HepG2 (cell line): ENCODE measurements around the gene MEGF11. TPM values are rescaled to one million over a fixed set of nuclear protein-coding genes. Genes with fewer than 3 reads are reported as not detected.

Experiments used
- ATAC-seq: fragments of 200-7000 bp; cut with Tn5 transposase; 3 replicates; pipeline ENCODE4 v1.9.1; 2020; ENCODE audit warnings: mild to moderate bottlenecking, moderate library complexity
- BruUV-seq: library from RNA; stranded (reverse); fragments of 400-500 nt; replicated peaks from 2 replicates; lab custom pipeline; 2021; lab: Mats Ljungman, UMichigan
- CTCF ChIA-PET: fragments of 300-600 bp; formaldehyde crosslinking; extraction: SDS; loops from one replicate; lab custom pipeline; 2021; ENCODE audit warnings: low total read pairs, inconsistent platforms, low intra/inter-chr PET ratio; lab: Yijun Ruan, JAX
- POLR2A ChIA-PET: fragments of 350-600 bp; sonication (Branson Sonifier 250); formaldehyde crosslinking; loops from one replicate; lab custom pipeline; 2020; ENCODE audit warnings: antibody characterized with exemption, inconsistent platforms; lab: Yijun Ruan, JAX
- DNase-seq: peaks from one replicate; pipeline ENCODE4 v3.0.0-alpha.2; 2015; ENCODE audit warnings: low spot score
- FAIRE-seq: peaks from 3 replicates; lab custom pipeline; 2011; peaks lifted over from hg19 to GRCh38; lab: Jason Lieb, UNC
- H2AFZ ChIP-seq: one replicate; pipeline ENCODE4 v1.6.1; 2011; ENCODE audit warnings: low read length, inconsistent platforms
- H3K27ac ChIP-seq: fragments of 300-600 bp; 3 replicates; pipeline ENCODE4 v1.8.0; 2011; ENCODE audit warnings: mixed run types, mild to moderate bottlenecking, mixed read lengths, low read length, inconsistent platforms; ENCODE audit not compliant: insufficient read depth; ENCODE audit errors: extremely low read length
- H3K27me3 ChIP-seq, 2 experiments: fragments of 200-600 bp in 1 of 2; 2 replicates in 1 of 2; 3 replicates in 1 of 2; pipeline versions ENCODE4 v1.6.0 to v1.8.0; 2011; ENCODE audit warnings: low read length in 2 of 2, mild to moderate bottlenecking in 2 of 2, moderate library complexity in 2 of 2, inconsistent platforms in 1 of 2; ENCODE audit not compliant: insufficient read depth in 2 of 2, control insufficient read depth in 1 of 2
- H3K36me3 ChIP-seq, 2 experiments: fragments of 200-600 bp in 1 of 2; replicated peaks in 1 of 2; 2 replicates in 1 of 2; 3 replicates in 1 of 2; pipeline versions ENCODE4 v1.5.1 to v1.8.0; 2011; ENCODE audit warnings: low read length in 2 of 2, inconsistent platforms in 1 of 2; ENCODE audit not compliant: insufficient read depth in 2 of 2, control insufficient read depth in 1 of 2
- H3K4me1 ChIP-seq: 2 replicates; pipeline ENCODE4 v1.5.1; 2012; ENCODE audit warnings: low read length, inconsistent platforms; ENCODE audit not compliant: insufficient read depth
- H3K4me2 ChIP-seq: 2 replicates; pipeline ENCODE4 v1.6.0; 2011; ENCODE audit warnings: low read depth, low read length, inconsistent platforms
- H3K4me3 ChIP-seq, 3 experiments: fragments of 200-600 bp in 1 of 3; sonication (generic), shearing (Covaris generic) in 1 of 3; replicated peaks in 1 of 3; 2 replicates each; pipeline ENCODE4 v1.5.1; 2011 to 2016; ENCODE audit warnings: low read length in 3 of 3, inconsistent platforms in 2 of 3, low read depth in 2 of 3, mild to moderate bottlenecking in 2 of 3, control low read depth in 1 of 3, mixed read lengths in 1 of 3; ENCODE audit not compliant: insufficient read depth in 1 of 3
- H3K79me2 ChIP-seq: one replicate; pipeline ENCODE4 v1.6.1; 2011; ENCODE audit warnings: low read length, inconsistent platforms; ENCODE audit not compliant: insufficient read depth
- H3K9ac ChIP-seq: 2 replicates; pipeline ENCODE4 v1.6.0; 2011; ENCODE audit warnings: mild to moderate bottlenecking, low read depth, low read length, inconsistent platforms; ENCODE audit not compliant: insufficient read depth
- H3K9me3 ChIP-seq: 2 replicates; pipeline ENCODE4 v1.5.1; 2012; ENCODE audit warnings: mild to moderate bottlenecking, low read length
- H4K20me1 ChIP-seq: 2 replicates; pipeline ENCODE4 v1.6.0; 2011; ENCODE audit warnings: inconsistent platforms, mild to moderate bottlenecking, low read length, moderate library complexity; ENCODE audit not compliant: insufficient read depth
- ATF7-NPFF ChIP-seq: sonication (generic); formaldehyde crosslinking; IDR thresholded peaks from 2 replicates; pipeline ENCODE4 v1.8.1; 2023; ENCODE audit warnings: mild to moderate bottlenecking, low read depth, missing genetic modification reagents, moderate library complexity
- BRCA1 ChIP-seq: sonication (generic); formaldehyde crosslinking; IDR thresholded peaks from 2 replicates; pipeline ENCODE4 v1.4.0; 2020; ENCODE audit warnings: missing genetic modification reagents
- JUN ChIP-seq: sonication (generic); formaldehyde crosslinking; IDR thresholded peaks from 2 replicates; pipeline ENCODE4 v1.4.0; 2020; ENCODE audit warnings: mild to moderate bottlenecking, missing genetic modification reagents
- POLR2A ChIP-seq, 2 experiments: IDR thresholded peaks; 2 replicates each; pipeline ENCODE4 v1.6.1; 2011; ENCODE audit warnings: low read depth in 2 of 2, low read length in 2 of 2, mild to moderate bottlenecking in 1 of 2, moderate library complexity in 1 of 2; ENCODE audit not compliant: insufficient read depth in 1 of 2
- SNRNP70 ChIP-seq: fragments of 200-400 bp; formaldehyde crosslinking; IDR thresholded peaks from 2 replicates; pipeline ENCODE4 v1.6.1; 2017; ENCODE audit warnings: mild to moderate bottlenecking, low read depth, low read length, moderate library complexity
- STAT5B ChIP-seq: sonication (generic); formaldehyde crosslinking; IDR thresholded peaks from 2 replicates; pipeline ENCODE4 v1.4.0; 2020; ENCODE audit warnings: missing genetic modification reagents
- TBX2 ChIP-seq: sonication (generic); formaldehyde crosslinking; IDR thresholded peaks from 2 replicates; pipeline ENCODE4 v1.5.0; 2020; ENCODE audit warnings: missing genetic modification reagents, mild to moderate bottlenecking, borderline replicate concordance
- ZBTB20 ChIP-seq: sonication (generic); formaldehyde crosslinking; IDR thresholded peaks from 2 replicates; pipeline ENCODE4 v1.8.1; 2023; ENCODE audit warnings: missing genetic modification reagents, low read depth, mild to moderate bottlenecking, borderline replicate concordance
- ZNF501 ChIP-seq: sonication (generic); formaldehyde crosslinking; IDR thresholded peaks from 2 replicates; pipeline ENCODE4 v1.5.1; 2020; ENCODE audit warnings: mild to moderate bottlenecking, moderate library complexity, missing genetic modification reagents
- ZNF558 ChIP-seq: sonication (generic); formaldehyde crosslinking; IDR thresholded peaks from 2 replicates; pipeline ENCODE4 v1.9.0; 2022; ENCODE audit warnings: mild to moderate bottlenecking, missing genetic modification reagents, borderline replicate concordance
- ZNF674 ChIP-seq: sonication (generic); formaldehyde crosslinking; IDR thresholded peaks from 2 replicates; pipeline ENCODE4 v1.5.0; 2020; ENCODE audit warnings: low read depth, mild to moderate bottlenecking, missing genetic modification reagents
- ZNF883 ChIP-seq: sonication (generic); formaldehyde crosslinking; IDR thresholded peaks from 2 replicates; pipeline ENCODE4 v1.5.1; 2020; ENCODE audit warnings: mild to moderate bottlenecking, missing genetic modification reagents; ENCODE audit errors: not compliant biosample characterization
- WGBS: methylation state at CpG from one replicate; pipeline ENCODE4 v1.1.6; 2017; ENCODE audit warnings: low lambda C conversion rate; 5-methylcytosine and 5-hydroxymethylcytosine counted together
- in situ Hi-C: cut with HindIII; loops from 2 replicates; pipeline ENCODE4 v1.10.0; 2017; ENCODE audit warnings: low pct_unique_long_range_greater_than_20kb; ENCODE audit not compliant: extremely low pct_ligation_motif_present
- intact Hi-C: fragments of 100-400 bp; cut with micrococcal nuclease; formaldehyde crosslinking; loops from one replicate; pipeline ENCODE4 v1.10.0; 2022; ENCODE audit not compliant: unreplicated experiment
- polyA plus RNA-seq, 8 experiments: library from polyadenylated mRNA; depleted of rRNA in 3 of 8; stranded (reverse) in 7 of 8; unstranded in 1 of 8; fragments of >200 nt; fragmentation: Illumina TruSeq in 4 of 8; extraction: Trizol in 4 of 8; gene quantifications; 2 replicates each; pipeline versions ENCODE4 v1.2.1 to v1.2.3, GENCODE V29; 2011 to 2016; ENCODE audit warnings: low read depth in 4 of 8, missing spikeins in 1 of 8, mixed read lengths in 1 of 8; ENCODE audit not compliant: insufficient read depth in 1 of 8
- total RNA-seq, 5 experiments: library from RNA; depleted of rRNA; stranded (reverse); fragments of >200 nt; fragmentation: Illumina TruSeq; extraction: Trizol; gene quantifications; 2 replicates each; pipeline ENCODE4 v1.2.3, GENCODE V29; 2016; ENCODE audit warnings: low read depth in 1 of 5
- TF ChIP-seq, protein P1 (sequence below): sonication (generic); formaldehyde crosslinking; IDR thresholded peaks from 2 replicates; pipeline ENCODE4 v1.5.1; 2020; ENCODE audit warnings: missing genetic modification reagents, mild to moderate bottlenecking, borderline replicate concordance
- TF ChIP-seq, protein P2 (sequence below): sonication (generic); formaldehyde crosslinking; IDR thresholded peaks from 2 replicates; pipeline ENCODE4 v1.5.1; 2020; ENCODE audit warnings: missing genetic modification reagents, mild to moderate bottlenecking, borderline replicate concordance
- TF ChIP-seq, protein P3 (sequence below): sonication (generic); formaldehyde crosslinking; IDR thresholded peaks from 2 replicates; pipeline ENCODE4 v1.4.0; 2020; ENCODE audit warnings: mild to moderate bottlenecking, missing genetic modification reagents

The MEGF11 gene
- total and polyA plus RNA-seq, 2 of the 13 experiments (the other 11 are each of a cell fraction or from before 2014, with no cell fraction given), result not detected

DNA sequence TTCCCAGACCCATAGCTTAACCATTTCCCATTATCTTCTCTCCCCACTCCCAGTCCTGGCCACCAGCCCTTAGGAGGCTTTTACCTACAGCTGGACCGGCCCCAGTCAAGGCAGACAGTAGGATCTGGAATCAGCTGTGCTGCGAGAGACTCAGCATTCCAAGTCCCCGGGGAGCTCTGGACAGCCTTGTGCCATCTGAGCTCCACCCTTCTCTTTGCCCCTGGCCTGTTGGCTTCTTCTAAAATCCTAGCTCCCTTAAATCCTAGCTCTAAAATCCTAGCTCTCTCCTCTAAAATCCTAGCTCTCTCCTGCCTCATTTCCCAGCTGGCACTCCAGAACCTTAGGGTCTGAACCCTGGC, 21.3 kb downstream of the MEGF11 start:
- no peak overlapping the region for H3K27ac ChIP-seq
- no peaks in the 10 kb centered on the region for H3K4me1 ChIP-seq
- DNase-seq (no peak), FAIRE-seq (no peak), ATAC-seq (no peak)
- no peaks in the 10 kb centered on the region for H3K79me2 ChIP-seq
- ChIA-PET POLR2A (no interaction called here), CTCF (no interaction called here)
- H3K9me3 ChIP-seq, result no peaks in the 10 kb centered on the region
- in situ Hi-C loops (no loop called here), intact Hi-C loops (no loop called here)
- no peak overlapping the region for H3K4me2 ChIP-seq
- 5% methylated on average over 3 of the region's 3 CpGs for WGBS
- no peaks in the 10 kb centered on the region for H3K36me3 ChIP-seq
- no peak overlapping the region for H3K4me3 ChIP-seq
- H2AFZ ChIP-seq, result no peak overlapping the region
- no TSS peak for BruUV-seq
- H3K27me3 ChIP-seq, result peaks cover 3 to 61% of the 10 kb centered on the region in 2 experiments; a peak in 4 of 5 replicates
- no peak overlapping the region for H3K9ac ChIP-seq
- H4K20me1 ChIP-seq, result no peaks in the 10 kb centered on the region
- TF ChIP-seq POLR2A (IDR thresholded peaks at IDR 0.05; ENCODE audit: insufficient read depth in 1 of 2, low read depth in 2 of 2, low read length in 2 of 2), result no peak
- no peak for TF ChIP-seq ATF7-NPFF (CRISPR knock-in tag)
- TF ChIP-seq, protein P1, sequence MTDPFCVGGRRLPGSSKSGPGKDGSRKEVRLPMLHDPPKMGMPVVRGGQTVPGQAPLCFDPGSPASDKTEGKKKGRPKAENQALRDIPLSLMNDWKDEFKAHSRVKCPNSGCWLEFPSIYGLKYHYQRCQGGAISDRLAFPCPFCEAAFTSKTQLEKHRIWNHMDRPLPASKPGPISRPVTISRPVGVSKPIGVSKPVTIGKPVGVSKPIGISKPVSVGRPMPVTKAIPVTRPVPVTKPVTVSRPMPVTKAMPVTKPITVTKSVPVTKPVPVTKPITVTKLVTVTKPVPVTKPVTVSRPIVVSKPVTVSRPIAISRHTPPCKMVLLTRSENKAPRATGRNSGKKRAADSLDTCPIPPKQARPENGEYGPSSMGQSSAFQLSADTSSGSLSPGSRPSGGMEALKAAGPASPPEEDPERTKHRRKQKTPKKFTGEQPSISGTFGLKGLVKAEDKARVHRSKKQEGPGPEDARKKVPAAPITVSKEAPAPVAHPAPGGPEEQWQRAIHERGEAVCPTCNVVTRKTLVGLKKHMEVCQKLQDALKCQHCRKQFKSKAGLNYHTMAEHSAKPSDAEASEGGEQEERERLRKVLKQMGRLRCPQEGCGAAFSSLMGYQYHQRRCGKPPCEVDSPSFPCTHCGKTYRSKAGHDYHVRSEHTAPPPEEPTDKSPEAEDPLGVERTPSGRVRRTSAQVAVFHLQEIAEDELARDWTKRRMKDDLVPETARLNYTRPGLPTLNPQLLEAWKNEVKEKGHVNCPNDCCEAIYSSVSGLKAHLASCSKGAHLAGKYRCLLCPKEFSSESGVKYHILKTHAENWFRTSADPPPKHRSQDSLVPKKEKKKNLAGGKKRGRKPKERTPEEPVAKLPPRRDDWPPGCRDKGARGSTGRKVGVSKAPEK, result no peak
- TF ChIP-seq ZNF501, result no peak
- no peak for TF ChIP-seq SNRNP70
- TF ChIP-seq, protein P2, sequence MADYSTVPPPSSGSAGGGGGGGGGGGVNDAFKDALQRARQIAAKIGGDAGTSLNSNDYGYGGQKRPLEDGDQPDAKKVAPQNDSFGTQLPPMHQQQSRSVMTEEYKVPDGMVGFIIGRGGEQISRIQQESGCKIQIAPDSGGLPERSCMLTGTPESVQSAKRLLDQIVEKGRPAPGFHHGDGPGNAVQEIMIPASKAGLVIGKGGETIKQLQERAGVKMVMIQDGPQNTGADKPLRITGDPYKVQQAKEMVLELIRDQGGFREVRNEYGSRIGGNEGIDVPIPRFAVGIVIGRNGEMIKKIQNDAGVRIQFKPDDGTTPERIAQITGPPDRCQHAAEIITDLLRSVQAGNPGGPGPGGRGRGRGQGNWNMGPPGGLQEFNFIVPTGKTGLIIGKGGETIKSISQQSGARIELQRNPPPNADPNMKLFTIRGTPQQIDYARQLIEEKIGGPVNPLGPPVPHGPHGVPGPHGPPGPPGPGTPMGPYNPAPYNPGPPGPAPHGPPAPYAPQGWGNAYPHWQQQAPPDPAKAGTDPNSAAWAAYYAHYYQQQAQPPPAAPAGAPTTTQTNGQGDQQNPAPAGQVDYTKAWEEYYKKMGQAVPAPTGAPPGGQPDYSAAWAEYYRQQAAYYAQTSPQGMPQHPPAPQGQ (CRISPR knock-in tag), result no peak
- no peak for TF ChIP-seq ZNF558 (CRISPR knock-in tag)
- no peak for TF ChIP-seq ZBTB20 (CRISPR knock-in tag)
- no peak for TF ChIP-seq BRCA1
- TF ChIP-seq ZNF883 (CRISPR knock-in tag), result no peak
- no peak for TF ChIP-seq ZNF674 (CRISPR knock-in tag)
- no peak for TF ChIP-seq JUN (CRISPR knock-in tag)
- no peak for TF ChIP-seq STAT5B
- no peak for TF ChIP-seq TBX2 (CRISPR knock-in tag)
- TF ChIP-seq, protein P3, sequence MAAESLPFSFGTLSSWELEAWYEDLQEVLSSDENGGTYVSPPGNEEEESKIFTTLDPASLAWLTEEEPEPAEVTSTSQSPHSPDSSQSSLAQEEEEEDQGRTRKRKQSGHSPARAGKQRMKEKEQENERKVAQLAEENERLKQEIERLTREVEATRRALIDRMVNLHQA (CRISPR knock-in tag), result no peak
